MV-4-11 (cell line): Measurements from ENCODE around the gene AACS.
A peak's percentile ranks its signal among the peaks of the same experiment; 100 is the strongest.
"Not testable (repeated sequence)": the region's sequence is repeated elsewhere in the genome, so short reads cannot be mapped to it uniquely, and the experiment has no call there.

Experiments used
- DNase-seq: peaks from one replicate; lab custom pipeline; 2025; lab: John Stamatoyannopoulos, UW

Gene AACS

DNA sequence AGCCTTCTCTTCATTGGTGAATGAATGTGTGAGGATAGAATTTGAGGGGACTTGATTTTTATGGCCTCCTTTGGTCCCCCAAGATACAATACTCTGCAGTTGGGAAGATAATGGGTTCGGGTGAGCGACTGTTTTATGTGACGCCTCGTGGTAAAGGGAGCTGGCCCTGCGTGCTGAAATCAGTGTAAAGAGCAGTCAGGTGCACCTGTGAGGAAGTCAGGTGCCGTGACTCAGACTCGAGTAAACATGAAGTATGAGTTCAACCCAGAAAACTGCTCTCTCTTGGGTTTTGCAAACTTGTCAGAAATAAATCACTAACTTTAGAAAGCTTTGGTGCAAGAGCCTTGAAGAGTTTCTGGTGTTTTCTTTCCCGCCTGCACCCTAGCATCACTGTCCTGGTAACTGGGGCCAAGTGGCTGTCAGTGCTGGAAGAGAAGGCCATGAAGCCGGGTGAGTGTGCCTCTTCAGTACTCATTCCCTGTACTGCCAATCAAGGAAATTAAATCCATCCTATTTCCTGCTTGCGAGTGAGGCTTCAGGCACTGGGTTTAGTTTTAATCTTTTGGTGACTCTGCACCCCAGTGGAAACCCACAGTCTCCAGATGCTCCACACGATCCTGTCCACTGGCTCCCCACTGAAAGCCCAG is 59.2 kb downstream of the AACS start:
- DNase-seq = no peak

DNA sequence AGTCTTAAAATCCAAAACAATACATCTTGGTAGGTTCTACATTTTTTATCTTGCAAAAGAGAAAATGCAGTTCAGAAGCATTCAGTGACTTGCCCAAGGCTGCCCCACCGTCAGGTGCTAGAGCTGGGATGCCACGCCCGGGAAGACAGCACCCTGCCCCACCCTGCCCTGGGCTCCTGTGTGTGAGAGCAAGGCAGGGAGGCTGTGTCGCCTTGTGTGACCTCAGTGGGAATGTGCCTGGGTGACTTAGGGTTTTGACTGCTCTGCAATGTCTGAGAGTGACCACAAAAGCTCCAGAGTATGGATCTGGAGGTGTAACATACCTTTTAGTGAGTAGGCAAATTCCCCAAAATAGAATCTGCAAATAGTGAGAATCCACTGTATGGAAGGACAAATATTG is 60.0 kb downstream of the AACS start:
- DNase-seq = no peak

DNA sequence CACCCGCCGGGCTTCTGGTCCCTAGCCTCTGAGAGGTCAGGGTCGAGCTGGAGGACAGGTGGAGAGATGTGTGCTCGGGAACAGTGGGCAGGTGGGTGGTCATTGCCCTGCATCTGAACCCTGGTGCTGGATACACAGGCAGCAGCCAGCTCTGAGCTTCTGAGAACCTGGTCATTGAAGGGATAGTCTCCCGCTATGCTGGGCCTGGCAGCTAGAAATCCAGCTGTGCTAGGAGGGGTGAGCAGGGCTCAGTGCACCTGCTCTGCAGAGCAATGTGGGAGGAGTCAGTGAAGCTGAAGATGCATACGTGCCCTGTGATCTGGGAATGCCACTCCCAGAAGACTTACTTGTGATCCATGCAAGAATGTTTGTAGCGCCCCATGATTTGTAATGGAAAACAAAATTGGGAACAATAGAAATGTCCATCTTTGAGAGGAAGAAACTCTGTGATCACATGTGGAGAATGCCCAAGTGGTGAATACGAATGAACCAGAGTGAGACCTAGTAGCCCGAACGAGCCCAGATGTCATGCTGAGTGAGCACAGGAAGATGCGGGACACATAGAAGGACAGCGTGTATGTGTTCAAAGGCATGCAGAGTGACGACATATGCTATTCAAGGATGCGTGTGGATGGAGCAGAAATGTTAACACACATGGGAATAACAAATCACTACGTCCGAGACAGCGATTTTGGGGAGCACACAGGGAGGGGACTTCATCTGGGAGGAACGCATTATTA is 63.4 kb downstream of the AACS start:
- no peak for DNase-seq

DNA sequence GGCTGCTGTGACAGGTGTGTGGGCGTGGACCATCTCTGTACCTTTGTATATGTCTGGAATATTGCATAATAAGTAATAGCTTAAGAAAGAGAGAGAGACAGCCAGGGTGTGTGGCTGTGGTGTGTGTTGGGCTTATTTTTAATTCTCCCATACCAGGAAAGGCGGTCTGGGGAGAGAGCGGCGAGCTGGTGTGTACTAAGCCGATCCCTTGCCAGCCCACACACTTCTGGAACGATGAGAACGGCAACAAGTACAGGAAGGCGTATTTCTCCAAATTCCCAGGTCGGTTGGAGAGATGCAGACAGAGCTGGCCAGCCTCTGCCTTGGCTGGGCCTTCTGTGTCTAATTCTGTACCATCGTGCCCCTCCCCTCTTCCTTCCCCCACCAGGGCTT is 63.9 kb downstream of the AACS start:
- no peak for DNase-seq

- no peak for DNase-seq
Observed at GRCh38 chr12:125129591-125130255, 64.5 kb downstream of the AACS start.

DNA sequence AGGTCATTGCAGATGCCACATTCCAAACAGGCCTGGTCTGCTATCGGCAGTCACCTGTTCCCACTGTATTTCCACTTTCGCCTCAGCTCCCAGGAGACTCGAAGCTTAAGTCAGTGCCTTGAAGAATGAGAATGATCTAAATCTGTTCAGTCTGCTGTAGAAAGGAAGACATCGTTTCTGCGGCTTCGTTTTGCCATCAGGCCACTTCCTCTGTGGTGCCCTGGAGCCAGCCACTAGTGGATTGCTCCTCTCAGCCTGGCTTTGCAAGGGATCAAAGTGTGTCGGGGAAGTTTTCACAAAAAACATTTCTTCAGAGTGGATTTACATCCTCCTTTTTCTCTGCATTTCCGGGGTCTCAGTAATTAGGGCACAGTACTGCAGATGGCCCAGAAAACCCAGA is 66.7 kb downstream of the AACS start:
- DNase-seq = peak; percentile 72

DNA sequence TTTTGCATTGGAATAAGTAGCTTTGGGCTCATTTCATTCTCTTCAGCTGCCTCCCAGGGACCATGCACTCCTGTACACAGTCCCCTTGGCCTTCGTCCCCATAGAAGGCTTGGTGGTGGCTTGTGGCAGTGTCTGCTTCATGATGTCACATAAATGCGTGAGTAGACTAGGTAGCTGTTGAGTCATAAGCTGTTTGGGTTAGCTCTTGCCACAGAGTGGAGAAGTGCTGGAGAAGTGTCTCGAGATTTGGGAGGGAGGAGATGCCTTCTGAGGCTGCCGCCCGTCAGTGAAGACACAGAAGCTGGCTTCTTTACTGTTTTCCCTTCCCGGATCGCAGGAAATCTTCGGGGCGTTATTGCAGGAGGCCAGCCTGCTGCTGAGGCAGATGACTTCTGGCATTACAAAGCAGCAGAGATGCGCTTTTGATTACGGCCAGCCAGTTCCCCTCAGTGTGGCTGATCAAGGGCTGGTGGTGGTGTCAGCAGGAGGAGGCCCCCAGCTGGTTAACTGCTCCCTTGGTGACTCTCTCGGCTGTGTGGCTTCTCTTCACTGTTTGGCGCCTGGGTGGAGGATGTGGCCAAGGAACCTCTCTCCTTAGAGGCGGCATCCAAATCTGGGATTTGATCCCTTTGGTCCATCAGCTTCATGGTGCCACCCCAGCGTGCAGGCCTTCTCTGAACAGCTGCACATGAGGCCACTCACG is 67.6 kb downstream of the AACS start:
- peak; percentile 73 for DNase-seq

GRCh38 chr12:125133616-125134015 is 68.4 kb downstream of the AACS start:
- DNase-seq = no peak

DNA sequence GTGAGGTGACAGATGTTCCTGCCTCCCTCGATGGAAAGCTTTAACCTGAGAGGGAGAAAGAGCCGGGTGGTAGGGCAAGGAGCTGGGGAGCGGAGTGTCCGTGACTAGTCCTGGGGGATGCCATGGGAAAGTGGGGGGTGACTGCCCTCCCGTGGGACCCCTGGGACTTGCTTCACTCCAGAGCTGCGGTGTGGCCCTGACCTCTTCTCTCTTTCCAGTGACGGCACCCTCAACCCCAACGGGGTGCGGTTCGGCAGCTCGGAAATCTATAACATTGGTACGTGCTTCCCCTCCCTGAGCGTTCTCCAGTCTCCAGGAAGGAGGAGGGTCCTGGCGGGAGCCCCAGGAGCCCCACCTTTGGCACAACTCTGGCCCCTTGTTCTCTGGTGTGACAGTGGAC is 69.3 kb downstream of the AACS start:
- DNase-seq = no peak

- DNase-seq = no peak
Observed at GRCh38 chr12:125135906-125136305, 70.7 kb downstream of the AACS start.

DNA sequence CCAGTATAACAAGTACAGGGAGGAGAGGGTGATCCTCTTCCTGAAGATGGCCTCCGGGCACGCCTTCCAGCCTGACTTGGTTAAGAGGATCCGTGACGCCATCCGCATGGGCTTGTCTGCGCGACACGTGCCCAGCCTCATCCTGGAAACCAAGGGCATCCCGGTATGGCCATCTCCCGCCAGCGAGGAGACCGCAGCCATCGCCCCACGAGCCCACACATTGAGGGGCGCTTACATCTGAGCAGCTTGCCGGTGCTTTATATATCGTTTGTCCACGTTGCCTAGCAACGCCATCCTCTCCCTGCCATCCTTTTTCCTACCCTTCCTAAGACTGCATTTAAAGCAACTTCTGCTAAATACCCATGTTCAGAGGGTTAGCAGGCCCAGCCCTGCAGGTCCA is 71.5 kb downstream of the AACS start:
- no peak for DNase-seq

- DNase-seq = no peak
Observed at GRCh38 chr12:125137766-125138344, 72.6 kb downstream of the AACS start.

DNA sequence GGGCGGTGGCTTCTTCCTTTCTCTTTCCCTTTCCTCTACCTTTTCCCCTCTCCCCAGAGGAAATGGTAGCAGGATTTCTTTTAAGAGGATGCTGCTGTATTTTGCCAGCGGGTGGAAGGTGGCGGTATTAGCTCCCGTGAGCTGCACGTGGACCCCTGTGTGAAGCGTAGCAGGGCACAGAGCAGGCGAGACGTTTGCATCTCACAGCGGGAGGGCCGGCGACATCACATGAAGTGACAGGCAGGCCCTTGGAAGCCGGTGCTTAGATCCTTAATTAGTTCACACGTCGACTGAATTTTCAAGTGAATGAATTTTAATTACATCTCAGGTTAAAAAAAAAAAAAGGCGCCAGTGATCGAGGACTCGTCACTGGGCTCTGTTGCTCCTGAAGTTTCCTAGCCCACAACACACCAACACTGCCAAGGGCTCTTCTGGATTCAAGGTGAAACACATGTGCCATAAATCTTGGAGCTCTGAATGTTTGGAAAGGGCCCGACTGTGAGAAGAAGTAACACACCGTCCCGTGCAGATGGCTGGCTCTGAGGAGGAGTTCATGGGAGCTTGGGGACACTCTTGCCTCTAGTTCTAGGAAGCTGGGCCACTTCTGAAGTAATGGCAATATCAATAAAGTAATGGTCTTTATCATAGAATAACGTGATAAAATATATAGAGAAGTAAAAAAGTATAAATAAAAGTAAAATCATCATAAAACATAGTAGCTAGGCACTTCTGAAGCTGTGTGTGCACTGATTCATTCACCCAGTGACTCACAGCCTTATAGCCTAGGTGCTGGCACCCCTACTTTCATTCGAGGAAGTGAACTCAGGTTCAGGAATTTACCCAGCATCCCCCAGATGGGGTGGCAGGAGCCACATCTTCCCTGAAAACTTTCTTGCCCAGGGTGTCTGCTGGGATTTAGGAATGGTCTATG is 75.3 kb downstream of the AACS start:
- DNase-seq = no peak

DNA sequence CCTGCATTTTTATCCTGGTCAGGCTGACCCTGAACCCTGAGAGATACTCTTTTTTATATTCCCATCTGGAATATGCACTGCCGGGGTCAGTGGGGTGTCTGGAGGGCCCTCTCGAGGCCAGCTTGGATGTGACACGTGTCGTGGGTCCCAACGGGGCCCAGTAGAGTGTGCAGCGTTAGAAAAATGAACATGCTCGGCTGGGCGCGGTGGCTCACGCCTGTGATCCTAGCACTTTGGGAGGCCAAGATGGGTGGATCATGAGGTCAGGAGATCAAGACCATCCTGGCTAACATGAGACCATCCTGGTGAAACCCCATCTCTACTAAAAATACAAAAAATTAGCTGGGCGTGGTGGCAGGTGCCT is 76.0 kb downstream of the AACS start:
- not testable (repeated sequence) for DNase-seq

DNA sequence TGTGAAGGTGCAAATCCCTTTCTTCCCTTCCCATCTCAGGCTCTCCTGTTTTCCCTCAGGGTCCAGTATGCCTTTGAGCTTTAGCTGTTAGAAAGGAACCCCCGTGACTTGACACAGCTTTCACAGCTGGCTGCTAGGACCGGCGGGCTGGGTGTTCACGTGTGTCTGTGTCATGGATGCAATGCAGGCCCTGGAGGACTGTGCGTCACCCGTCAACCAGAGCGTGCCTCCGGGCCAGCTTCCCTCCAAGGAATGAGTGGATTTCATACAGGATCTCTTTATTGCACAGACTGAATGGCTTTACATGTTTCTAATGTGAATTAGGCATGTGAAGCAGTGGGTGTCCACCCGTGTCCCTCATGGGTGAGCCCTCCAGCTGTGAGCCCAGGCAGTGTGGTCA is 77.4 kb downstream of the AACS start:
- DNase-seq = no peak

GRCh38 chr12:125143491-125143890 is 78.3 kb downstream of the AACS start:
- DNase-seq = no peak

DNA sequence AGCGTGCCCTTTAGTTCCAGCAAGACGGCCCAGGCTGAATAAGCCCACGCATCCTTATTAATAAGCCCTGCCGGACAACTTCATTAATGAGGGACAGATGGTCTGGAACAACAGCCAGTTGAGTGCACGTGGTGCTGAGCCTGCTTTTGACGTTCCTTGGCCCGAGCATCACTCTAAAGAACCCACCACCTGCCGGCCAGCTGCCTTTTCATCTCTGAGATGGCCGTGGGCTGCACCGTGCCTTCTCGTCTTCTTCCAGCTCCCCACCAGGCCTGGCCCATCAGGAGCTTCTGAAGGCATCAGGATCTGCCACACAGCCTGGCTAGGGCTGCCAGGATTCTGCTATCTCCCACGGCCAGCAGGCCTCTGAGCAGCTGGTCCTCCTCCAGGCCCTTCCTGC is 80.0 kb downstream of the AACS start:
- no peak for DNase-seq

DNA sequence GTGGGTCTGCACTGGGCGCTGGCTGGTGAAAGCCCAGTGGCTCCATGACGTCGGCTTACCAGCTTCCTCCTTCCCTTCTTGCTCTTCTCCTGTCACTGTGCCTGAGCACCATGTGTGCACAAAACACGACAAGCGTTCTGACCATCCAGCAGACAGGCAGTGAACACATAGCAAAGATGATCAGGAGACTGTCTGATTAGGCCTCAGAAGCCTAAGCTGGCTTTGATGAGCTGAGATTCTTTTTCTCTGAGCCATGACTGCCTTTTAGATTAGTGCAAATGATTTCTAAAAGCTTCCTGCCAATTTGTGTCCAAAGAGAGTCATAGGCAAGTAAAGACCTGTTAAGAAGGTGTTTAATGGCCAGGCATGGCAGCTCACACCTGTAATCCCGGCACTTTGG is 83.1 kb downstream of the AACS start:
- DNase-seq = no peak

DNA sequence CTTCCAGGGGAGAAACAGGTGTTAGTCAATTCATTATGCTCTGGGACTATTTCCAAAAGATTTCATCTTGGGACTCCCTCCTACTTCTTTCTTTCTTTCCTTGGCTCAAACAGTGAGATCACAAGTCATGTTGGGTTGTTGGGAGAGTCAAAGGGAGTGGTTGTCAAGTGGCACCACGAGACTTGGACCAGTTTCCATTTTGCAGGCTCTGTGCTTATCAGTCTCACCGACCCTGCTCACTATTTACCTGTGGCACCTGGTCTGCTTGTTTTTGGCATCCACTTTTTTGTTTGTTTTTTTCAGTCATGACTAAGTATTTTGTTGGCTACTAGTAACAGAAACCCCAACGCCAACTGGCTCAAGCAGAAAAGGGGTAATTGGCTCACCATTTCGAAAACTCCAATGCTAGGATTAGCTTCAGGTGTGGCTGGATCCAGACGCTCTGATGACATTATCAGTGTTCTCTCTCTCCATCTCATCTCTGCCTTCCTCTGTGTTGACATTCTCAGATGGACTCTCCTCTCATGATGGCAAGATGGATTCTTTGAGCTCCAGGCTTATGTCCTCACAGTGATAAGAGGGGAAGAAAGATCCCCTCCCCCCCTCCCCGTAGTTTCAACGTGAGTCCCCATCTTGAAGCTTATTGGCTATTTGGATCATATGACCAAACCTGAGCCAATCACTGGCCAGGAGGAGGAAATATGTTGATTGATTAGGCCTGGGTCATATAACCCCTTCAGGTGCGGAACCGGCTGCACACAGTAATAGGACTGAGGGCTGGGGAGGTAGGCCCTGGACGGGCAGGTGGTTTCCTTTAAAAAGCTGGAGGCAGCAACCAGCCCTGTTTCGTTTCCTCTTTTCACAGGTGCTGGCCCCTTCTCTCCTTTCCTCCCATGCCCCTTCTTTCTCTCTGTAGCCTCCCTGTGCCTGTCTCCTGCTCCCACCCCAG is 84.2 kb downstream of the AACS start:
- DNase-seq = peak; percentile 18

GRCh38 chr12:125151284-125151683 is 86.0 kb downstream of the AACS start:
- DNase-seq = no peak
